Subcutaneous adipose tissue (tissue), 4 donors: Measurements from ENCODE around the gene HS3ST5. TPM values are rescaled to one million over a fixed set of nuclear protein-coding genes. Genes with fewer than 3 reads are reported as not detected.

Experiments
- CTCF ChIP-seq: fragments of 450-650 bp; IDR thresholded peaks from one replicate; pipeline ENCODE4 v1.5.1; 2016; ENCODE audit warnings: low read depth, mild to moderate bottlenecking, control low read depth, antibody characterized with exemption, moderate library complexity
- total RNA-seq, 4 donors: library from RNA; depleted of rRNA; stranded (reverse); fragments of >200 nt; gene quantifications; one replicate each; pipeline ENCODE4 v1.1.0, GENCODE V29; 2016

Gene HS3ST5
- total RNA-seq, 4 donors from 2014 or later: not detected

GRCh38 chr6:114258376-114258775 lies 84.4 kb downstream of the HS3ST5 start:
- no peak for TF ChIP-seq CTCF

GRCh38 chr6:114253431-114253830 lies 89.4 kb downstream of the HS3ST5 start:
- no peak for TF ChIP-seq CTCF

- no peak for TF ChIP-seq CTCF
Observed at GRCh38 chr6:114249522-114249921, 93.3 kb downstream of the HS3ST5 start.

- TF ChIP-seq CTCF: no peak
Observed at GRCh38 chr6:114247101-114247500, 95.7 kb downstream of the HS3ST5 start.

- TF ChIP-seq CTCF: no peak
Observed at GRCh38 chr6:114240796-114241195, 102.0 kb downstream of the HS3ST5 start.

GRCh38 chr6:114228675-114229074 lies 114.1 kb downstream of the HS3ST5 start:
- TF ChIP-seq CTCF: no peak

- TF ChIP-seq CTCF: no peak
Observed at GRCh38 chr6:114227944-114228468, 114.8 kb downstream of the HS3ST5 start.
